ENCODE measurements around the gene COX6B1.

DNA sequence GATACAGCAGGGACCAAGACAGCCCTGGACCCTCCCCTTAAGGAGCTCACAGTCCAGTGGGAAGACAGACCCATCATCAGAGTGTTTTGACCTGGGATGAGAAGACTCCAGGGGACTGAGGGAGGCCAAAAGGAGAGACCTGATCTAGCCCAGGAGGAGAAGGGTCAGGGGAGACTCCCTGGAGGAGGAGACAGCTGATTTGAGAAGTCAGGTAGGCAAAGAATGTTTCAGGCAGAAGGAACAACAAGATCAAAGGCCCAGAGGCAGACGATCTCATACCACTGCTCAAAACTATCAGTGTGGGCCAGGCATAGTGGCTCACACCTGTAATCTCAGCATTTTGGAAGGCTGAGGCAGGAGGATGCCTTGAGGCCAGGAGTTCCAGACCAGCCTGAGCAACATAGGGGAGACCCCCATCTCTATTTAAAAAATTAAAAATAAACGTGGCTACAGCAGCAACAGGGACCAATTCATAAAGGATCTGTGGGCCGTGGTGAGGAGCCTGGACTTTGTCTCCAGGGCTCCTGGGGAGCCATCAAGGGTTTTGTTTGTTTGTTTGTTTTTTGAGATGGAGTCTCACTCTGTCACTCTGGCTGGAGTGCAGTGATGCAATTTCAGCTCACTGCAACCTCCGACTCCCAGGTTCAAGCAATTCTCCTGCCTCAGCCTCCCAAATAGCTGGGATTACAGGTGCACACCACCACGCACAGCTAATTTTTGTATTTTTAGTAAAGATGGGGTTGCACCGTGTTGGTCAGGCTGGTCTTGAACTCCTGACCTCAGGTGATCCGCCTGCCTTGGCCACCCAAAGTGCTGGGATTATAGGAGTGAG lies 2.2 kb upstream of the COX6B1 start:
- no peak for TF ChIP-seq CTCF (IDR thresholded peaks at IDR 0.05)
- TF ChIP-seq POLR2A (IDR thresholded peaks at IDR 0.05) = no peak
- no peak for TF ChIP-seq EP300 (IDR thresholded peaks at IDR 0.05)

Data from suprapubic skin (tissue), 3 donors.